Breast epithelium (tissue), 4 donors: ENCODE measurements around the gene PROCA1. TPM values are rescaled to one million over a fixed set of nuclear protein-coding genes. Genes with fewer than 3 reads are reported as not detected.
A peak's percentile ranks its signal among the peaks of the same experiment; 100 is the strongest.

Experiments used
- DNase-seq, 2 donors: peaks; one replicate each; pipeline ENCODE4 v3.0.0-alpha.2; 2019; ENCODE audit warnings: low spot score in 2 of 2
- H3K27ac ChIP-seq, 2 donors: fragments of 200-600 bp; sonication (generic) in 1 of 2; one replicate each; pipeline ENCODE4 v1.5.1; 2016 to 2019; ENCODE audit warnings: mild to moderate bottlenecking in 1 of 2
- H3K27me3 ChIP-seq, 2 donors: fragments of 200-600 bp; sonication (generic) in 1 of 2; one replicate each; pipeline versions ENCODE4 v1.5.1 to v1.6.0; 2017 to 2019; ENCODE audit warnings: control low read depth in 1 of 2, mild to moderate bottlenecking in 1 of 2
- H3K36me3 ChIP-seq: fragments of 200-600 bp; one replicate; pipeline ENCODE4 v1.5.1; 2019
- H3K4me1 ChIP-seq, 2 donors: fragments of 200-600 bp; sonication (generic); one replicate each; pipeline ENCODE4 v1.5.1; 2016 to 2019; ENCODE audit warnings: control low read depth in 1 of 2
- H3K4me3 ChIP-seq, 3 donors: fragments of 200-600 bp; sonication (generic); 1 replicate in 2 of 3; 2 replicates in 1 of 3; pipeline ENCODE4 v1.5.1; 2016 to 2019; ENCODE audit warnings: mild to moderate bottlenecking in 3 of 3, moderate library complexity in 2 of 3
- H3K9me3 ChIP-seq, 2 donors: fragments of 200-600 bp; sonication (generic) in 1 of 2; one replicate each; pipeline ENCODE4 v1.5.1; 2016 to 2019; ENCODE audit warnings: control low read depth in 1 of 2
- CTCF ChIP-seq, 3 donors: fragments of 450-650 bp; IDR thresholded peaks; one replicate each; pipeline ENCODE4 v1.5.1; 2016 to 2017; ENCODE audit warnings: antibody characterized with exemption in 3 of 3, mild to moderate bottlenecking in 3 of 3, moderate library complexity in 3 of 3
- POLR2A ChIP-seq: fragments of 450-650 bp; IDR thresholded peaks from one replicate; pipeline ENCODE4 v1.6.1; 2016; ENCODE audit warnings: antibody characterized with exemption, mild to moderate bottlenecking, moderate library complexity
- POLR2AphosphoS5 ChIP-seq, 3 donors: sonication (generic); formaldehyde crosslinking; IDR thresholded peaks; one replicate each; pipeline ENCODE4 v1.6.1; 2017; ENCODE audit warnings: antibody characterized with exemption in 3 of 3
- intact Hi-C: fragments of 100-400 bp; cut with DNase I; formaldehyde crosslinking; loops from one replicate; pipeline ENCODE4 v1.15.1; 2023; ENCODE audit warnings: low total_unique reads
- total RNA-seq, 3 donors: library from RNA; depleted of rRNA; stranded (reverse); fragments of >200 nt; gene quantifications; one replicate each; pipeline ENCODE4 v1.1.0, GENCODE V29; 2016

Gene PROCA1
- total RNA-seq, 3 donors from 2014 or later: 1.6 to 2.3 (median 1.6) TPM

- intact Hi-C loops: no loop called here
- peaks cover 0 to 5% of the 10 kb centered on the region in 2 donors for H3K4me1 ChIP-seq
These were observed 44.5 kb upstream of the PROCA1 start for GRCh38 chr17:28756049-28756804.

DNA sequence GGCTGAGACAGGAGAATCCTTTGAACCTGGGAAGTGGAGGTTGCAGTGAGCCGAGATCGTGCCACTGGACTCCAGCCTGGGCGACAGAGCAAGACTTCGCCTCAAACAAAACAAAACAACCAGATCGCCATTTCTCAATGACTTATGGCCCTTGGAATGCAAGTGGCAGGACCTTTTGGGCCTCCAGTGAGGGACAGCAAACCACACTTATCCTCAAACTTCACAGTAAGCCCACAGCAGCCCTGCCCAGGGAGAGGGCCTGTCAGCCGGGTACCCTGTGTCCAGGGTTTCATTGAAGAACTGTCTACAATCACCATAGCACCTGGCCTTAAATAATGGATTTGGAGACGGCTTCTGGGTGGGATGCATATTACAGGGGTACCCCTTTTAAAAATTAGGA is 43.8 kb upstream of the PROCA1 start:
- Histone ChIP-seq H3K9me3 (no peaks in the 10 kb centered on the region), H3K4me3 (no peak overlapping the region), H3K27me3 (no peaks in the 10 kb centered on the region), H3K27ac (no peak overlapping the region), H3K36me3 (no peaks in the 10 kb centered on the region), H3K4me1 (peaks cover 0 to 3% of the 10 kb centered on the region in 2 donors)
- intact Hi-C loops: no loop called here
- DNase-seq: no peak
- TF ChIP-seq POLR2AphosphoS5 (IDR thresholded peaks at IDR 0.05): no peak
- no peak for TF ChIP-seq CTCF (IDR thresholded peaks at IDR 0.05)
- no peak for TF ChIP-seq POLR2A

More at GRCh38 chr17:28756049-28756804, 44.5 kb upstream of the PROCA1 start:
- H3K9me3 ChIP-seq: no peaks in the 10 kb centered on the region
- peak overlapping the region; percentile 0 to 17 for H3K27ac ChIP-seq
- no peak overlapping the region for H3K4me3 ChIP-seq
- DNase-seq: peak in 1 of 2 donors; percentile 38
- H3K36me3 ChIP-seq: no peaks in the 10 kb centered on the region
- TF ChIP-seq POLR2AphosphoS5 (IDR thresholded peaks at IDR 0.05) (no peak), CTCF (IDR thresholded peaks at IDR 0.05) (no peak), POLR2A (no peak)
- H3K27me3 ChIP-seq: no peaks in the 10 kb centered on the region

- H3K9me3 ChIP-seq: no peaks in the 10 kb centered on the region
- intact Hi-C loops: no loop called here
- no peaks in the 10 kb centered on the region for H3K27me3 ChIP-seq
- H3K36me3 ChIP-seq: no peaks in the 10 kb centered on the region
- peaks cover 12 to 27% of the 10 kb centered on the region in 2 donors for H3K4me1 ChIP-seq
- TF ChIP-seq POLR2A (no peak), CTCF (IDR thresholded peaks at IDR 0.05) (no peak), POLR2AphosphoS5 (IDR thresholded peaks at IDR 0.05) (no peak)
- no peak overlapping the region for H3K27ac ChIP-seq
- H3K4me3 ChIP-seq: no peak overlapping the region
- DNase-seq: no peak
These were observed 40.1 kb upstream of the PROCA1 start for GRCh38 chr17:28751600-28752366.

DNA sequence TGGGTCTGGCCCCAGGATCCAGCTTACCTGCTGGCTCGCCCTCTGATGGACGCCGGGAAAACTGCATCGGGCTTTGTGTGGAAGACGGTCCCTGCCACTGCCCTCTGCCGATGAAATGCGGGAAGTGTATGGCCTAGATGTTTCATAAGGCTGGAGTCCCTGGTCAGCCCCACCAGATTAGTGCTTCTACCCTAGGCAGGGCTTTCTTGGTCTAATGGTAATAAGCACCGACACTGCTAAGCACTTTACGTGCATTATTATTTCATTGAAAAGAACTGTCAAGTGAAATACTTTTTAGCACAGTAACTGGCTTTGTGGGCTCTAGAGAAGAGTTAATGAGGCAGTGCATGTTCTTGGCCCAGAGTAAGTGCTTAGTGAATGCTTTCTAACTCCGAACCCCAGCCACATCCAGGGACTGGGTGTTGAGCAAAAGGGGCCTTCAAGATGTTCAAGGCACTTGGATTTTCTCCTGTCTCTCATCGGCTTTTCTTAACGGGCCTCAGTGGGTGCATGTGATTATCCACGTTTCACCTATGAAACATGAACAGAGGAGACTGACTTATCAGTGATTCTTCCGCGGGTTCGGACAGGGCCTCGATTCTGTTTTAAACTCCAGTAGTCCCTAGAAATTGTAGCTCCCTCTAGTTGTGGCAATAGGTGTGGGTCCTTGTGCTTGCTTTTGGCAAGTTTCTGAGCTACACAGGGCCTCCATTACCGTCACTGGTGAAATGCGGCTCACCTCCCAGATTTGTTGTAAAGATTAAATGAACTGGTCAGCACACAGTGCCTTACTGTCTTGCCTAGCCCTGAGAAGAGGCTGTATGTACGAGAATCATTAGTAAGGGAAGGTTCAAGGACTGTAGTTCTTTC is 38.7 kb upstream of the PROCA1 start:
- no peaks in the 10 kb centered on the region for H3K36me3 ChIP-seq
- TF ChIP-seq POLR2A (no peak), POLR2AphosphoS5 (IDR thresholded peaks at IDR 0.05) (peak; percentile 64 to 89 (median 85)), CTCF (IDR thresholded peaks at IDR 0.05) (peak; percentile 100)
- H3K27ac ChIP-seq: peak overlapping the region; percentile 78 to 100
- peak overlapping the region in 1 of 3 donors; percentile 2 for H3K4me3 ChIP-seq
- peaks cover 16 to 27% of the 10 kb centered on the region in 2 donors for H3K4me1 ChIP-seq
- no peaks in the 10 kb centered on the region for H3K27me3 ChIP-seq
- no peaks in the 10 kb centered on the region for H3K9me3 ChIP-seq
- intact Hi-C loops: no loop called here
- peak; percentile 92 to 97 for DNase-seq
